Bronchial epithelial cell (primary cell): Measurements from ENCODE around the gene ZMYND12. TPM values are rescaled to one million over a fixed set of nuclear protein-coding genes. Genes with fewer than 3 reads are reported as not detected.

Source experiments
- DNase-seq: peaks from one replicate; pipeline ENCODE4 v3.0.0-alpha.2; 2010; ENCODE audit warnings: low read depth
- FAIRE-seq: peaks from 2 replicates; lab custom pipeline; 2011; peaks lifted over from hg19 to GRCh38; lab: Jason Lieb, UNC
- H3K27me3 ChIP-seq: 2 replicates; pipeline ENCODE4 v1.5.1; 2011; ENCODE audit warnings: low read length; ENCODE audit not compliant: control insufficient read depth, insufficient read depth
- H3K36me3 ChIP-seq: 2 replicates; pipeline ENCODE4 v1.5.1; 2011; ENCODE audit warnings: low read length; ENCODE audit not compliant: control insufficient read depth, insufficient read depth
- H3K4me3 ChIP-seq: 2 replicates; pipeline ENCODE4 v1.5.1; 2011; ENCODE audit warnings: mild to moderate bottlenecking, low read depth, low read length, control low read depth
- CTCF ChIP-seq: IDR thresholded peaks from 2 replicates; pipeline ENCODE4 v1.5.1; 2011; ENCODE audit warnings: mild to moderate bottlenecking, moderate library complexity, low read length, control low read depth, inconsistent platforms; ENCODE audit not compliant: insufficient read depth, severe bottlenecking
- total RNA-seq: library from RNA; depleted of rRNA; stranded (reverse); fragments of >200 nt; gene quantifications from 2 replicates; pipeline ENCODE4 v1.2.1, GENCODE V29; 2014

The ZMYND12 gene
- total RNA-seq, 1 donor from 2014 or later: 0.26 TPM

- DNase-seq (no peak), FAIRE-seq (no peak)
- Histone ChIP-seq H3K36me3 (no peaks in the 10 kb centered on the region), H3K27me3 (no peaks in the 10 kb centered on the region), H3K4me3 (no peak overlapping the region)
- TF ChIP-seq CTCF: no peak
Observed at GRCh38 chr1:42453386-42453785, 2.4 kb downstream of the ZMYND12 start.

GRCh38 chr1:42450061-42450460 lies 5.8 kb downstream of the ZMYND12 start:
- H3K4me3 ChIP-seq: no peak overlapping the region
- DNase-seq (no peak), FAIRE-seq (peak; percentile 68)
- no peaks in the 10 kb centered on the region for H3K36me3 ChIP-seq
- H3K27me3 ChIP-seq: no peaks in the 10 kb centered on the region
- no peak for TF ChIP-seq CTCF

GRCh38 chr1:42449256-42449655 lies 6.6 kb downstream of the ZMYND12 start:
- H3K4me3 ChIP-seq: no peak overlapping the region
- TF ChIP-seq CTCF: no peak
- H3K27me3 ChIP-seq: no peaks in the 10 kb centered on the region
- no peak for FAIRE-seq
- no peaks in the 10 kb centered on the region for H3K36me3 ChIP-seq
- no peak for DNase-seq

GRCh38 chr1:42442662-42443061 lies 13.2 kb downstream of the ZMYND12 start:
- DNase-seq: no peak
- no peaks in the 10 kb centered on the region for H3K36me3 ChIP-seq
- peak; percentile 72 for FAIRE-seq
- TF ChIP-seq CTCF: no peak
- H3K4me3 ChIP-seq: no peak overlapping the region
- H3K27me3 ChIP-seq: no peaks in the 10 kb centered on the region

- no peak overlapping the region for H3K4me3 ChIP-seq
- FAIRE-seq: no peak
- TF ChIP-seq CTCF: no peak
- H3K27me3 ChIP-seq: no peaks in the 10 kb centered on the region
- peak; percentile 96 for DNase-seq
- no peaks in the 10 kb centered on the region for H3K36me3 ChIP-seq
Observed at GRCh38 chr1:42439940-42440339, 15.9 kb downstream of the ZMYND12 start.

GRCh38 chr1:42434340-42434739 lies 21.5 kb downstream of the ZMYND12 start:
- DNase-seq (no peak), FAIRE-seq (peak; percentile 13)
- TF ChIP-seq CTCF: no peak
- no peaks in the 10 kb centered on the region for H3K36me3 ChIP-seq
- H3K27me3 ChIP-seq: no peaks in the 10 kb centered on the region
- no peak overlapping the region for H3K4me3 ChIP-seq
